HG03095 (cell line): Measurements from ENCODE around the gene LRRTM4.
"Not testable (repeated sequence)": the region's sequence is repeated elsewhere in the genome, so short reads cannot be mapped to it uniquely, and the experiment has no call there.

Experiments used
- ATAC-seq: cut with Tn5 transposase; IDR thresholded peaks from one replicate; pipeline ENCODE4 v1.9.1; 2021; ENCODE audit warnings: moderate library complexity; ENCODE audit not compliant: unreplicated experiment

Gene LRRTM4

DNA sequence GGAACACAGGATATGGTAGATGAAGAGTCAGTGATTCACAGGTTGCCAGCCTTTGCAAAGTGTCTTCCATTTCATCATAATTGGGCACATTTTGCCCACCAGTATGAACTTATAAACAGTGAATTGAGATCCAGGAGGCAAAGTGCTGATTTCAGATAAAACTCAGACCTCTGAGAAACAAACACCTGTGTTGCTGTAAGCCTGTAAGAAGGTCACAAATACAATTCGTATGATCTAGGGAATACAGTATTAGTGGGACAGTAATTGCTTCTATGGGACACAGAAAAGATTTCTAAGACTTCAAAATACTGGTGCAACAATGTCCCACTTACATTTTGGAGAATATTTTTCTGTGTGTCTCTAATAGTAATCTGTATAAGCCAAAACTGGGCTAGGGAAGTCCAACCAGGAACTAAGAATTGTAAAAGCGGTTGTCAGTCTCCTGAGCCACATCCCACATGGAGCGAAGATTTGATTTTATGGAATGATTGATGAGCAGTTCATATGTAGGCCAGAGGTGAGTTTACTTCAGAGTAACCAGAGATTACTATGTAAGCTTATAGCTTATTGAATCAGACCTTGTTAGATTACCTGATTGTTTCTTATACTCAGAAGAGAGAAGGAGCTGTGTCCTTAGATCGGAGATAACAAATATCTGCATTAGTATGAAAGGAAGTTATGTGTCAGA is 728.4 kb downstream of the LRRTM4 start:
- ATAC-seq = no peak

DNA sequence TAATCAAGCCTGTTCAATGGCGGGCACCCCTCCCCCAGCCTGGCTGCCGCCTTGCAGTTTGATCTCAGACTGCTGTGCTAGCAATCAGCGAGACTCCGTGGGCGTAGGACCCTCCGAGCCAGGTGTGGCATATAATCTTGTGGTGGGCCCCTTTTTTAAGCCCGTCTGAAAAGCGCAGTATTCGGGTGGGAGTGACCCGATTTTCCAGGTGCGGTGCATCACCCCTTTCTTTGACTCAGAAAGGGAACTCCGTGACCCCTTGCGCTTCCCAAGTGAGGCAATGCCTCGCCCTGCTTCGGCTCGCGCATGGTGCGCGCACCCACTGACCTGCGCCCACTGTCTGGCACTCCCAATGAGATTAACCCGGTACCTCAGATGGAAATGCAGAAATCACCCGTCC is 740.9 kb downstream of the LRRTM4 start:
- not testable (repeated sequence) for ATAC-seq

DNA sequence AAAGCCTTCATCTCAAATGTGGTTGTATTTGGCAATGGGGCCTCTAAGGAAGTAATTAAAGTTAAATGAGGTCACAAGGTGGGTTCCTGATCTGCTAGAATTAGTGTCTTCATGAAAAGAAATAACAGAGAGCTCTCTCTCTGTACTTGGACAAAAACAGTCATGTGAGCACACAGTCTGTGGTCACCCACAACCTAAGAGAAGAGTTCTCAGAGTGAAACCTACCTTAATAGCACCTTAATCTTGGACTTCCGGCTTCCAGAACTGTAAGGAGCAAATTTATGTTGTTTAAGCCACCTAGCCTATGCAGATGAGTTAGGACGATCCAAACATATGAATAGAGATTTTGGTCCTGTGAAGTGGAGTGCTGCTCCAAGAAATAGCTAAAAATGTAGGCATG is 758.9 kb downstream of the LRRTM4 start:
- ATAC-seq = no peak

DNA sequence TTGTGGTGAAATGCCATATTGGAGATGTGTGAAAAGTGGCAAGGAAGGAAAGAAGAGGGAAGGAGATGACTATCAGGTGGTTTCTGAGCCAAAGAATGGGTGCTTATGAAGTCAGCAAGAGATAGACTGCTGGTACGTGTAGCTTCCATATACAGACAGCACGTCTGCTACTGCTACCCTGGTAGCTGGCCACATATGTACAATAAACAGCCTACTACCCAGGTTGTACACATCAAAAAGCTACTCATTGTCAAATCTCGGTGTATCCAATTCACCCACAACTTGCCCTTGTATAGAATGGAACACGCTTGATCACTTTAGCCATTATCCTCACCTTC is 761.8 kb downstream of the LRRTM4 start:
- ATAC-seq = no peak

DNA sequence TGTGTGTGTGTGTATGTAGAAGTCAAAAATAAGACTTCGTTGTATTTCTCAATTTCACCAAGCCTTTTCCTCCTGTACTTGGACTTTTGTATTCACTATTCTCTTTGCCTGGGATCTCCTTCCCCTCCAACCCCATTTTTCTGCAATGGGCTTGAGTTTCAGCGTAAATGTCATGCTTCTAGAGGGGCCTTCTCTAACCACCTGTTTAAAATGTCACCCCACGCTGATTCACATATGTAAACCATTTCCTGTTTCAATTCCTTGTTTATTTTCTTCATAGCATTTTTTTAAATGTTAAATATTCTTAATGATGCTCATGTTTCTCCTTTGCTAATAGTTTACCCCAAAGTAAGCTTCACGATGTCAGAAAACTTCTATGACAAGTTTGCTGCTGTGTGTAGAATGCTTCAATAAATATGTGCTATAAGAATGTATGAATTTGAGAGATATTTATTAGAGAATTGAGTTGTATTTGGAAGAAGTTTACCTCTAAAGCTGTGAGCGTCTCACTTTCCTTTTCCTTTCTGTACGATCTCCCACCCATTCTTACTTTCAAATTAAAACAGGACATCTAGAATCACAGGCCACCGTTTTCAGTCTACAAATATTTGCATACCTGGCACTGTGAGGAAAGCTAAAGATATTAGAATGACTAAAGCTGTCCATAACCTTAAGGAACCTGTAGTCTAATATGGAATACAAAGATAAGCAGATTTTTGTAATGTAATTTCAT is 762.4 kb downstream of the LRRTM4 start:
- no peak for ATAC-seq

DNA sequence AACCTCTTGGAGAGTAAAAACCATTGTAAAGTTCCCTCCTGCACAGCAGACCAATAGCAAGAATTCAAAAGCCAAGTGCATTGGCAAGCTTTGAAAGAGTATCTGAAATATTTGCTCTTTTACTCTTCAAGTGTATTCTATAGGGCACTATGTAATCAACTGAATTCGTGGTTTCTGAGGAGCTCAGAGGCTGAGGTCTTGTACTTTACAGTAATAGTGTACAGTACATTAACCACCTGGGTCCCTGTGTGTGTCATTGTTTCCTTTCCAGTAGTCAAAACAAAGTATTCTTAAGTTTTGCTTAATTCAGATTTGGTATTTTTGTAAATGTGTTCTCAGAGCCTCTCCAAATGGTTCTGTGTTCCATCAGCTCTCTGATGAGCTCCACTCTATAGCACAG is 769.7 kb downstream of the LRRTM4 start:
- ATAC-seq = no peak

DNA sequence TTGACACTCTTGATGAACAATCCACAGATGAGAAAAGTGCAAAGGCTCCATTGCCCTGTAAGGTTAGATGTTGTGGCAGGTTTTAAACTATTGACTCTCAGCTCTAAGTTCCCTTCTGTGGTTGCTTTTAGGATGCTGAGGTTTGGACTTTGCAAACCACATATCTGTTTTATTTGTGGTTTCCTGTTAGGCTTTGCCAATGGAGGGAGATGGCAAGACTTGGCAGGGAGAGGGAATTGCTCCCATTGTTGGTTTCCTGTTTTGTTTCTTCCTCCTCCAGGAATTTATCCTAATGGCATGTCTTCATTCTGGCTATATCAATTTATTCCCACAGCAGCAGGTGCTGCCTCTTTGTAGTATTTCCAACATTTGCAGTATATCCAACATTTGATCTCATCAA is 772.3 kb downstream of the LRRTM4 start:
- ATAC-seq = no peak

DNA sequence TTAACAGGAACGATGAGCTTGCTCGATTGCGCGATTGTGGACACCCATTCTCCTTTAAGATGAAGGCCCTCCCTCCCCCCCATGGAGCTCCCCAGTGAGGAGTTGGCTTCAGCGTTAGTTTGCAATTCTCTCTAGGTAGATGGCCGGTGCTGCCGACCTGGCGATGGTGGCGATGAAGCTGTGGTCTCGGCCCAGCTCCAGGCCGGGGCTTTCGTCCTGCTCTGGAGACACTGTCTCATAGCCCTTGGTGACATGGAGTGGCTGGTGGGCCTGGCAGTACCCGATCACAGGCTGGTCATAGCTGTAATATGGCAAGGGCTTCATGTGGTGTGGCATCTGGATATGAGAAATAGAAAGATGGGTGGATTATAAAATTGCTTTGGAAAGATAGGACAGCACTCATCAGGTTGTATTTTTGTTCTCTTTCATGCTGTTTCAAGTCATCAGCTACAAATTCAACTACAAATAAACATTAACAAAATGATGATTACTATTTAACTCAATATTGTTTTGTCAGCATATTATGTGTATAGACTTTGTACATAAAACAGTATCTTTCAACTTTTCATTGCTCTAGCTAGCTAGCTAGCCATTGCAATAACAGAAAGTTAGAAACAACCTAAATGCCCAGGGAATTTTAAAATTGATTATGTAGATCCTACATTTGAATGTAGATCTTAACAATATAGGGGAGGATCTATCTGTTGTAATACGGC is 773.4 kb downstream of the LRRTM4 start:
- ATAC-seq = no peak

DNA sequence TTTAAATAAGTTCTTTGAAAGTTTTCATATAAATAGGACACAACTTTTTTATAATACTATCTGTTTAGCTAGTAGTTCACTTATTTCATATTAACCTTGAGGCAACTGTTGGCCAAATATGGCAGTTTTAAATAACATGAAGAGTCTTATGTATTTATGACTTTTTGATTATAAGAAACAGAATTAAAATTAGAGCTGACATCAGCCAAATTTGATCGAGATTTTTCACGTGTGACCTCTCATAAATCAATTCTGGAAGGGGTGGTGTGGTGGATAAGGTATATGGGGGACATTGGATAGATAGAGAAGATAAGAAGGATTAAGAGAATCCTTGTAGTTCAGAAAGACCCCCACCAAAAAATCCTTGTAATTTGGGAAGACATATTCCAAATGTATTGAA is 776.6 kb downstream of the LRRTM4 start:
- ATAC-seq = no peak

DNA sequence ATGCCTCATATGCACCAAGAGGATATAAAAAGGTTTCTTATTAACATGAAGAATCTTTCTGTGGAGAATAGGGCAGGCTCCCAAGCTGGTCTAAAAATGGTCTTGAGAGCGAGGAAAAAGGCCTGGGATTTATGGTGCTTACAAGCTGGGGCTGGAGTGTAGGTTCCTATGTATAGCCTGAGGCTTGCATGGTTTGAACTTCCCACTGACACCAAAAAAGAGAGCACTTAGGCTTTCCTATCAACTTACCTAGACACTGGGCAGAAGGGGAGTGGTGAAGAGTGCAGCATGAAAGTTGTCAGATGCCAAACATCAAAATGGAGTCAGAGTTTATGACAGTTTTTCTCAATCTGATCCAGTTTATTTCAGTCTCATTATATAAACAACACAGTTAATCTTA is 784.6 kb downstream of the LRRTM4 start:
- ATAC-seq = no peak

DNA sequence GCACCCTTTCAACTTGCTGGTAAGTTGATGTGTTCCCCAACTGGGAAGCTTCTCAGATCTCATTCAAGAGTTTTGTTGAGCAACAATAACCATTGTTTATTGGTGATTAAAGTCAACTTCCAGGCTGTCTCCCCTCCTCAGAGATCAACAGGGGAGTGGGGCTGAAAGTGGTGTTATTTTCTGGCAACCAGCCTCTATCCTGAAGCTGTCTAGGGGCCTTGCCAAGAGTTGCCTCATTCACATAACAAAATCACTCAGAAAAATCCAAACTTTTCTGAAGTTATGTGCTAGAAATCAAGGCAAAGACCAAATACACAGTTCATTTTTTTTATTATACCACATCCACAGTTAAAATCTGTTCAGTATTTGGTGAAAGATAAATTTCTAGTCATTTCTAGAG is 788.4 kb downstream of the LRRTM4 start:
- ATAC-seq = no peak

DNA sequence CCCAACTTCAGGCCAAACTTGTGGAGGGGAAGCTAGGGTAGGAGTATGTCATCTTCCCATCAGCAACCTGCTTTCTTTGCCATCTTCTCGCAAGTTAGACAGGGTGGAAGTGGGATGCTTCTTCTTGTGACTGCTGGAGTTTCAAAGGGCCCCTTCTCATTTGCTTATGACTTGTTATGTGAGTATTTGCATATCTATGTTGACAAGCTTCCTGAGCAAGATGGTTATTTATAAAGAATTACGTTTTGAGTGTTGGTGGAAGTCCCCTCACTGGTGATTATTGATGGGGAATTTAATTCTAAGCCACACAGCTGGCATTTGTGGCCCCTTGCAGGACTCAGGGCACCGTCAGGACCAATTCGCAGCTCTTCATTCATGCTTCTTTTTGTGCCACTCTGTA is 791.0 kb downstream of the LRRTM4 start:
- ATAC-seq = no peak

DNA sequence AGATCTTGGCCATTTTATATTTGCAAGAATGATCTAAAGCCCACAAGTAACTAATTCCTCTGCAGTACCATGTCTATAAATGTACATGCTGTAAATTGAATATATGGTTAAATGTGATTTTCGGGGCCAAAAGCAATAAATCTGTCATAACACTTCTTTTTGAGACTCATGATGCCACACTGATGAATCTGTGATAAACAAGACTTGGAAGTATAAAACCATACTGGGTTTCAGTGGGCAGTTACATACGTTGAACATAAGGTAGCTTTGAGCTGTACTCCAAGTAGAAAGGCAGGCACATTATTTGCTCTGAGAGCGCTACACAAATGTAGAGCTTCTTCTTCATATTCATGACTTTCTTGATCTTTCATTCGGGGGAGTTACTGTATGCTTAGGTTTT is 792.2 kb downstream of the LRRTM4 start:
- ATAC-seq = no peak

DNA sequence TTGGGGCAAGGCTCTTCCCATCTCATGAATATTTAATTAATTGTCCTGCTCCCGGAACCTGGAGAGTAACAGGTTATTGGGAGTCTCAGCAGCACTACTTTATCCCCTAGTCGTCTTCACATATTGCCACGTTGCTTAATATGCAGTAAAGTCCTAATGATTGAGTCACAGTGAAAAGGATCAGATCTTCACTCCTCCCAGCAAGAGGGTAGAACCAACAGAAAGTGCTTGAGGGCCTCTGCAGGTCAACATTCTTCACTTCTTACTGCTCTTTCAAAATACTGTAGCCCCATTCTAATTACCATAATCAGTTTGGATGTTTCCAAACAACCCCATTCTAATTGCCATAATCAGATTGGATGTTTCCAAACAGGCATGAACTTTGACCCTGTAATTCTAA is 801.0 kb downstream of the LRRTM4 start:
- no peak for ATAC-seq

DNA sequence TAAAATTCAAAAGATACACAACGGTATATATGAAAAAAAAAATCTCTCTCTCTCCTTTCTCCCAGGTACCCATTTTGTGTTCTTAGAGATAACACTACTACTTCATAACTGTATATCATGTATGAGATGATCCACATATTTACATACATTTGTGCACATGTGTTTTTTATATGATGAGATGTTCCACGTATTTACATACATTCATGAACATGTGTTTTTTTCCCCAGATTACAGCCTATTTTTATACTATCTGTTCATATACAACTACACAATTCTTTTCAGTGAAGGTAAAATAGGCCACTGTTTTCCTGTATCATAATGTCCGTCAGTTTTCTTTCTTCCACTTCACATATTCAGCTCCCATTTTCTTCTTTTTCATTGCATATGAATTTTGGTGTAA is 808.9 kb downstream of the LRRTM4 start:
- ATAC-seq = no peak

DNA sequence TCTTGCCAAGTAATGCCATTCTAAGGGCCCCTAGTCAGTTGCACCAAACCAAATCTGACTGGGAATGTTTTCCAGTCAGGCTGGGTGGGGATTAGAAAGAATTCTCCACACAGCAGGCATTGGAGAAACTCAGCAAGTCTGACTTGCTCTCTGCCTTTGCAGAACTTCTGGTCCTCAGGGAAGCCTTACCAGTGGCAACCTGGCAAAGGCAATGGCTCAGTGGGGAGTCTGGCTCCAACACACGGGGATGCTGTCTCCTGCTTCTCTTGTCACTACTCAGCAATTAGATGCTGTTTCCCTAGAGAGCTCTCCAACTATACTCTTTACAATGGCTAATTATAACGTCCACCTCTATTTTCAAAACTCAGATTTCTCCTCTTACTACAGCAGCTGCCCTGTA is 810.7 kb downstream of the LRRTM4 start:
- ATAC-seq = no peak

DNA sequence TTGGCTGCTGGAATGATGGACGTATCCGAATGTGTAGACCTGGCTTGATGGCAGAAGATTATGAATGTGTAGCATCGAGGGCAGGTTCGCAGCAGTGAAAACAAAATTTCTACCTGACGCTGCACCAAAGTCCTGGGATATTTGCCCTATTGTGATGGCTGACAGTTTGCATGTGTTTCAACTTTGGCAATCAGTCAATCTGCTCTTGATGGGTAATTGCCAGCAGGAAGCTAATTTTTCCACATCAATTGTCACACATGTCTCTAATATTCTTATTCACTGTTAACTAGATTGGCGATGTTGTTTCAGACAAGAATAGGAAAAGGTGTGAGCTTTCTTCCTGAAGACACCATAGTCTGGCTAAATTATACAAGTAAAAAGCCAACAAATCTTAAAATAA is 821.3 kb downstream of the LRRTM4 start:
- no peak for ATAC-seq

DNA sequence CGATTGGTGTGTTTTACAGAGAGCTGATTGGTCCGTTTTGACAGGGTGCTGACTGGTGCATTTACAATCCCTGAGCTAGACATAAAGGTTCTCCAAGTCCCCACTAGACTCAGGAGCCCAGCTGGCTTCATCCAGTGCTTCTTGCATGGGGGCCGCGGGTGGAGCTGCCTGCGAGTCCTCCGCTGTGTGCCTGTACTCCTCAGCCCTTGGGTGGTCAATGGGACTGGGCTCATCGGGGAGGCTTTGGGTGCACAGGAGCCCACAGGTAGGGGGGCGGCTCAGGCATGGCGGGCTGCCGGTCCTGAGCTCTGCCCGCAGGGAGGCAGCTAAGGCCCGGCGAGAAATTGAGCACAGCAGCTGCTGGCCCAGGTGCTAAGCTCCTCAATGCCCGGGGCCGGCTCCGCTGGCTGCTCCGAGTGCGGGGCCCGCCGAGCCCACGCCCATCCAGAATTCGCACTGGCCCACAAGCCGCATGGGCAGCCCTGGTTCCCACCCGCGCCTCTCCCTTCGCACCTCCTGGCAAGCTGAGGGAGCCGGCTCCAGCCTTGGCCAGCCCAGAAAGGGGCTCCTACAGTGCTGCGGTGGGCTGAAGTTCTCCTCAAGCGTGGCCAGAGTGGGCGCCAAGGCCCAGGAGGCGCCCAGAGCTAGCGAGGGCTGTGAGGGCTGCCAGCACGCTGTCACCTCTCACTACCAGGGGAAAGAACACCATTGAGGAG is 824.0 kb downstream of the LRRTM4 start:
- not testable (repeated sequence) for ATAC-seq
